HG03159 (cell line): ENCODE results near the gene SYNJ2BP.
"Not testable (repeated sequence)": the region's sequence is repeated elsewhere in the genome, so short reads cannot be mapped to it uniquely, and the experiment has no call there.

Experiments used
- ATAC-seq: cut with Tn5 transposase; IDR thresholded peaks from one replicate; pipeline ENCODE4 v1.9.1; 2021; ENCODE audit warnings: mild to moderate bottlenecking, moderate library complexity; ENCODE audit not compliant: unreplicated experiment

SYNJ2BP gene, protein sequence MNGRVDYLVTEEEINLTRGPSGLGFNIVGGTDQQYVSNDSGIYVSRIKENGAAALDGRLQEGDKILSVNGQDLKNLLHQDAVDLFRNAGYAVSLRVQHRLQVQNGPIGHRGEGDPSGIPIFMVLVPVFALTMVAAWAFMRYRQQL

DNA sequence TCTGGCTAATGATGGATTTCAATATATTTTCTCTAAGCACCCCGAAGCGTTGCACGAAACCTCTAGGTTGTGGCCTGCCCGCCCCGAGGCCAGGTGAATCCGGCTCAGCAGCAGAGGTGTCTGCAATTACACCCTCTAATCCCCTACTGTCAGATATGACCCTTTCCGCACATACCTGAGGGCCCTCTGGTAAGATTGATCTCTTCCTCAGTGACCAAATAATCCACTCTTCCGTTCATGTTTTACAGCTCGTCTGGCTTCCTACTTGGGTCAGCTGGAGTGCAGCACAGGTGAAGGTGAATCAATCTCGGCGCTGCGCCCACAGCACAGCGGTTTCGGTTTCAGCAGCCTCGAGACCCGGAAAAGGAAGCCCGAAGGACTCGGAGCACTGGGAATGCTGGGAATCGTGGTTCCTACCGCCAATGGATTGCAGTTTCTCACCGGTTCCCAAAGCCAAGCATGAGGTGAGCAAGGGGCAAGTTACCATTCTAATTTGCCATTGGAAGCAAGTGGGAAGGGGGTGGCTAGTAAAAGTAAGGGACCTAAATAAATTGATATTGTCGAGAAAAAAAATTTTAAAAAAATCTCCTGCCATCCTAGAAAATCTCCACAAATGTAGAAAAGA lies at the start of gene SYNJ2BP:
SYNJ2BP (minus strand) TSS at position 366 of the 625 bp plus-strand sequence; CDS start at position 239, 127 bp downstream.
- peak; percentile 63 for ATAC-seq

GRCh38 chr14:70454731-70455130 lies 37.8 kb upstream of the SYNJ2BP start:
- no peak for ATAC-seq

GRCh38 chr14:70451874-70452273 lies 35.0 kb upstream of the SYNJ2BP start, which contains the start of gene ADAM21:
TSS of gene ADAM21 (plus strand) at chr14:70452174. CDS start at chr14:70457500, 5,326 bp downstream.
- ATAC-seq: no peak

GRCh38 chr14:70448633-70449340 lies 31.9 kb upstream of the SYNJ2BP start:
- ATAC-seq: no peak

GRCh38 chr14:70442750-70443149 lies 25.9 kb upstream of the SYNJ2BP start:
- ATAC-seq: no peak

- ATAC-seq: no peak
Measured at GRCh38 chr14:70441641-70442040, 24.8 kb upstream of the SYNJ2BP start.

DNA sequence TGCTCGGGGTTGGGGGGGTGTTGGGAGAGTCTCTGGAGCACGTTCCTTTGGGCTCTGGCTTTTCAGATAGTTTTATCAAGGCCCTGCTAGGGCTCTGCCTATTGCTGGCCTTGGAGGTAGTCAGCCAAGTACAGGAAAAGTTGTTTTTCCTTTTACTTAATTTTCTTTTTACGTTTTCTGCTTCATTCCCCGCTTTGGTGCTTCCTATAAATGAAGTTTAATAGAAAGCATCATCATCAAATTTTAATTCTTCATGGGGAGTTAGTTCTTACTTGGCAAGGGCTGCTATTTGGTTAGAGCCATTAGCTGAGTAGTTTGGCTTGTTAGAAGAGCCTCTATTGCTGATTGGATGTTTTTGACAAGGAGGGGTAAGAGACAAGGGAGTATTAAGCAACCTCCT lies 20.0 kb upstream of the SYNJ2BP start:
- ATAC-seq: no peak

- not testable (repeated sequence) for ATAC-seq
Measured at GRCh38 chr14:70426555-70426954, 9.7 kb upstream of the SYNJ2BP start.

GRCh38 chr14:70425354-70425753 lies 8.5 kb upstream of the SYNJ2BP start:
- no peak for ATAC-seq

- no peak for ATAC-seq
Measured at GRCh38 chr14:70422538-70422937, 5.6 kb upstream of the SYNJ2BP start.

DNA sequence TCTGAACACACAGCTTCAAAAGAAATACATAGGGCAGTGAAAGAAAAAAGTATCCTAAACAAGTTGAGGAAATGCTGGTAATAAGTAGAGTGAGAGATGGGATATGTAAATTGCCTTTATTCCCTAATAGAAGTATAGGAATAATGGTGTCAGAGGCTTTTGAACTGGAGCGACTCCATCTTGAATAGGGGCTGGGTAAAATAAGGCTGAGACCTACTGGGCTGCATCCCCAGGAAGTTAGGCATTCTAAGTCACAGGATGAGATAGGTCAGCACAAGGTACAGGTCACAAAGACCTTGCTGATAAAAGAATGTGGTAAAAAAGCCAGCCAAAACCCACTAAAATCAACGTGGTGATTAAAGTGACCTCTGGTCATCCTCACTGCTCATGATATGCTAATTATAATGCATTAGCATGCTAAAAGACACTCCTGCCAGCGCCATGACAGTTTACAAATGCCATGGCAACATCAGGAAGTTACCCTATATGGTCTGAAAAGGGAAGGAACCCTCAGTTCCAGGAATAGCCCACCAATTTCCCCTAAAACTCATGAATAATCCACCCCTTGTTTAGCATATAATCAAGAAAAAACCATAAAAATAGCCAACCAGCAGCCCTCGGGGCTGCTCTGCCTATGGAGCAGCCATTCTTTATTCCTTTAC lies 2.5 kb upstream of the SYNJ2BP start:
- not testable (repeated sequence) for ATAC-seq

- peak; percentile 4 for ATAC-seq
Measured at GRCh38 chr14:70416338-70416724, 559 bp downstream of the SYNJ2BP start.

DNA sequence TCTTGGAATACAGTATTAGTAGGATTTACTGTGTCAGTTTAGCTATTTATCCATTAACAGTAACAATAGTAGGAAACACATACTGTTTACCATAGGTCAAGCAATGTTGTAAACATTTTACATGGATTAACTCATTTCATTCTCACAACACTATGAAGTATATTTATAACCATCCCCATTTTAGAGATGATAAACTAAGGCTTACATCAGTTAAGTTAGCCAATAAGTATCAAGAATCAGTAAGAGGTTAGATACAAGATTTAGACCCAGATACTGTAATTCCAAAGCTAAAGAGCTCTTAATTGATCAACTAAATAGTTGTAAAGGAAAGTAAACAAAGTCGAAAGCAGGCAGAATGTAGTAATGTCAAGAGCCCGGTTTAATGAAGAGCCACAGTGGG lies 1.1 kb downstream of the SYNJ2BP start:
- no peak for ATAC-seq

DNA sequence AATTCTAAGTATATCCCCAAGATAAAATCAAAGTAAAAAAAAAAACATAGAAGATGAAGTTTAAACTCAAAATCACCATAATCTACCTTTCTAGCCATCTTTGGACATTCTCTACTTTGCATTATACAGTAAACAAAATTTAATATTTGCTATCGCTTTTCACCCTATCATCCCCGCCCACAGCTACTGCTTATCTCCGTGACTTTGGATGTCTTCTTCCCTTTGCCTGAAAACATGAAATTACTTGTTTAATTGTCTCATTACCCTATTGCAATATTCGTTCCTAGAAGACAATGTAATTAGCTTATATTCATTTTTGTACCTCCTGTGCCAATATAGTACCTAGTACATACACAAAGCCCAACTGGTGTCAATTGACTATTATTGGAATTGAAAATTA lies 9.3 kb downstream of the SYNJ2BP start:
- no peak for ATAC-seq

DNA sequence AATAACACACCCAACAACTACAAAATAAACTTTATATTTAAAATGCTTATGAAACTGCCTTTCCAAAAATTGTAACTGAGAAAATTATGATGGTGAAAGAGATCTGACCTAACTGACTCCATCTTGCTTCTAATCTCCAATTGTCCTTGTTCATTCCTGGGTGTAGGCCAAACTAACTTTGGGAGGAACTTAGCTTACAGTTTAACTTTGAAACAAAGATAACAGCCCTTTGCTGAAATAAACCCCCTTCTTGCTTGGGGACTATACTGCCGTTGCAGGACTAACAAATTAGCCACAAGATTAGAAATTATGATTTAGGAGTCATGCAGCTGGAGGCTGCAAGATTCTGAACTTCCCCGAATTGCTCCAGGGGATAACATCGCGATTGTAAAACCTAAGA lies 10.7 kb downstream of the SYNJ2BP start:
- not testable (repeated sequence) for ATAC-seq

GRCh38 chr14:70403335-70403734 lies 13.6 kb downstream of the SYNJ2BP start:
- not testable (repeated sequence) for ATAC-seq

- ATAC-seq: no peak
Measured at GRCh38 chr14:70401643-70402042, 15.2 kb downstream of the SYNJ2BP start.

DNA sequence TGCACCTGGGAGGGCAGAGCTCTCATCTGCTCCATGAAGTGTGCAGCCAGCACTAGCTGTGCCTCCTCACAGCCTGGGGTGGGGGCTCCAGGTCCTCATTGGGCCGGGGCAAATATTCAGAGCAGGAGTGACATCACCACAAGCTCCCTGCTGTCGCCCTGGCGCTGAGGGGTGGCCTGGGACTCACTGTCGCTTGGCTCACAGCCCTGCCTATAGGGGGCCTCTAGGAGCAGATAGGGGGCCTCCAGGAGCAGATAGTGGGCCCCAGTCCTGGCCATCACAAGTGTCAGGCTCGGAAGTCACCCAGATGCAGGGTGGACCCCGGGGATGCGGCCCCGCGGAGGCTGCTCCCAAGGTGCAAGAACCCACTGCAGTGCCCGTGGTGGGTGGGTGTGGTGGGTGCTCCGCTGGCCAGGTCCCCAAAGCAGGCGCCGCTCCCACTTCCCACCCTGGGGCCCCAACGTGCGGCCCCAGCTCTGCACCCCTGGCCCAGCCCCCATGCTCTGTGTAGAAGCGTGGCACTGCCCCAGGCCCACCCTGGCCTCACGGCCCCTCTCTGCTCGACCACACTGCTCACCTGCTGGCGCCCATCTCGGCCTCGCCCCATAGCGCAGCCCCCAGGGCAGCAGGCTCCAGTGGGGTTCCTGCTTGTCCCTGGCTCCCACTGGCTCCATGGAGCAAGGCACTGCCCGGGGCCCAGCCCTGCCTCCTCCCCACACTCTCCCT lies 18.0 kb downstream of the SYNJ2BP start:
- no peak for ATAC-seq

DNA sequence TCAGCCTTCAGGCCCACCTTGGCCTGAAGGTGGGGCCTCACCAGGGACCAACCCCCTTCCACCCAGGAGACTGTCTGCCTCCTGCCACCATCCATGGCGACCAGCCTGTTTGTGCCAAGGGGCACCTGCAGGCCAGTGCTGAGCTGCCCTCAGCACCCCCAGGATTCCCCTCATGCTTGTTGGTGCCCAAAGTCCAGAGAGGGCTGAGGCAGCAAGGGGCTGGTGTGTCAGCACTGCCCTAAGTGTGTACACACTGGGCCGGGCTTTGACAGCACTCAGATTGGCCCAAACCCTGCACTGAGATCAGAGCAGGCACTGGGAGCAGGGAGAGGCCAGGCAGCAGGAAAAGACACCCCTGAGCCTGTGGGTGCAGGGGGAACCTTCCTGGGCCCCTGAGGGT lies 18.6 kb downstream of the SYNJ2BP start:
- no peak for ATAC-seq

DNA sequence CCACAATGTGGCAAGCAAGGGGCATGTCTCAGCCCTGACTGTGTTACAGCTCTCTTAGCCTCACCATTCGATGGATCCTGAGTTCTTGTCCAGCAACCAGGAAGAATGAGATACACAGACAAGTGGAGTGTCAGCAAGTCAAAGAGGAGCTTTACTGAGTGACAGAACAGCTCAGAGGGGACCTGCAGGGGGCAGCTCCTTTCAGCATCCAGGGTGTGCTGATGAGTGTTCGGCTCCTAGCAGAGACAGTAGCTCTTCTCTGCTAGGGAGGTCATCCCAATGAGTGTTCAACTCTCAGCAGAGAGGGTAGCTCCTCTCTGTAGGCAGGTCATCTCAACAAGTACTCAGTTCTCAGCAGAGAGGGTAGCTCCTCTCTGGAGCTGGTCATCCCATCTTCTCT lies 19.1 kb downstream of the SYNJ2BP start:
- no peak for ATAC-seq
